Brain microvascular endothelial cell (primary cell): ENCODE data around the gene CALD1.

Experiments used
- DNase-seq: peaks from one replicate; pipeline ENCODE4 v3.0.0-alpha.2; 2020
- H3K27ac ChIP-seq: fragments of 250-450 bp; sonication (Bioruptor Pico); 2 replicates; pipeline ENCODE4 v1.5.1; 2020; ENCODE audit warnings: mild to moderate bottlenecking, moderate library complexity
- H3K27me3 ChIP-seq: fragments of 250-450 bp; sonication (Bioruptor Pico); replicated peaks from 2 replicates; pipeline ENCODE4 v1.5.1; 2020; ENCODE audit warnings: mild to moderate bottlenecking
- H3K36me3 ChIP-seq: fragments of 250-450 bp; sonication (Bioruptor Pico); replicated peaks from 2 replicates; pipeline ENCODE4 v1.5.1; 2020; ENCODE audit warnings: mild to moderate bottlenecking
- H3K4me3 ChIP-seq: 2 replicates; pipeline ENCODE4 v1.5.1; 2011; ENCODE audit warnings: low read depth, mild to moderate bottlenecking, control low read depth, low read length, moderate library complexity
- in situ Hi-C: cut with HindIII; loops from 2 replicates; pipeline ENCODE4 v1.10.0; 2017; ENCODE audit warnings: low sequenced_read_pairs, low pct_ligation_motif_present
- TF ChIP-seq, protein P1 (sequence below): IDR thresholded peaks from 2 replicates; pipeline ENCODE4 v1.5.1; 2011; ENCODE audit warnings: low read depth, mild to moderate bottlenecking, moderate library complexity, low read length, control low read depth, inconsistent platforms; ENCODE audit errors: missing control alignments

Gene CALD1

DNA sequence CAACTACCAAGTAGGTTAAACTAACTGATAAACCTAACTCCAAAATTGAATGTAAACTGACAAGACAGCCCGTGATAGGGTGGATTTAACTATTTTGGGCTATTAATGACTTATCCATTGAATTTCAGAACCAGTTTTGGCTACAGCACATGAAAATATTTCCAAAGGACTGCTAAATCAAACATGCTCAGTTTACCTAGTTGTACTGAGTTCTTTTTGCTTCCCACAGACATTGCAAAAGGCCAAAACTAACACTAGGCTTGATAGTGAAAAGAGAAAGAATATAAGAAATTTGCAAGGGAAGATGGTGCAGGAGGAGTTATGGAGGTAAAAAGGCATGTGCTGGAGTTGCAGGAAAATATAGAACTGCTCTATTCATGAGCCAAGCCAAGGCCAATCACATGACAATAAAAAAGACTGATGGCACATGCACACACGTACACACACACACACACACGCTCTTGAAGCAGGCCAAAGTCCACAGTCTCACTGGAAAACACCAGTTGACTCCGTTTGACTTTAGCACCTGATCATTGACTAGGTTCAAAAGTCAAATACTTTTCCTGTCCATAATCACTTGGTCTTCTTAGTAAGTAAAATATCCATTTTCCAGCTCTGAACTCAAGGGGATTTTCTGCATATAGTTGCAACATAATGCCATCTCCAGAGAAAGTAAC lies 130.9 kb downstream of the CALD1 start:
- TF ChIP-seq, protein P1, sequence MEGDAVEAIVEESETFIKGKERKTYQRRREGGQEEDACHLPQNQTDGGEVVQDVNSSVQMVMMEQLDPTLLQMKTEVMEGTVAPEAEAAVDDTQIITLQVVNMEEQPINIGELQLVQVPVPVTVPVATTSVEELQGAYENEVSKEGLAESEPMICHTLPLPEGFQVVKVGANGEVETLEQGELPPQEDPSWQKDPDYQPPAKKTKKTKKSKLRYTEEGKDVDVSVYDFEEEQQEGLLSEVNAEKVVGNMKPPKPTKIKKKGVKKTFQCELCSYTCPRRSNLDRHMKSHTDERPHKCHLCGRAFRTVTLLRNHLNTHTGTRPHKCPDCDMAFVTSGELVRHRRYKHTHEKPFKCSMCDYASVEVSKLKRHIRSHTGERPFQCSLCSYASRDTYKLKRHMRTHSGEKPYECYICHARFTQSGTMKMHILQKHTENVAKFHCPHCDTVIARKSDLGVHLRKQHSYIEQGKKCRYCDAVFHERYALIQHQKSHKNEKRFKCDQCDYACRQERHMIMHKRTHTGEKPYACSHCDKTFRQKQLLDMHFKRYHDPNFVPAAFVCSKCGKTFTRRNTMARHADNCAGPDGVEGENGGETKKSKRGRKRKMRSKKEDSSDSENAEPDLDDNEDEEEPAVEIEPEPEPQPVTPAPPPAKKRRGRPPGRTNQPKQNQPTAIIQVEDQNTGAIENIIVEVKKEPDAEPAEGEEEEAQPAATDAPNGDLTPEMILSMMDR = no peak
- H3K27me3 ChIP-seq = no peaks in the 10 kb centered on the region
- peaks cover 14% of the 10 kb centered on the region for H3K36me3 ChIP-seq
- in situ Hi-C loops = no loop called here
- no peak for DNase-seq
- no peak overlapping the region for H3K4me3 ChIP-seq
- H3K27ac ChIP-seq = no peak overlapping the region

DNA sequence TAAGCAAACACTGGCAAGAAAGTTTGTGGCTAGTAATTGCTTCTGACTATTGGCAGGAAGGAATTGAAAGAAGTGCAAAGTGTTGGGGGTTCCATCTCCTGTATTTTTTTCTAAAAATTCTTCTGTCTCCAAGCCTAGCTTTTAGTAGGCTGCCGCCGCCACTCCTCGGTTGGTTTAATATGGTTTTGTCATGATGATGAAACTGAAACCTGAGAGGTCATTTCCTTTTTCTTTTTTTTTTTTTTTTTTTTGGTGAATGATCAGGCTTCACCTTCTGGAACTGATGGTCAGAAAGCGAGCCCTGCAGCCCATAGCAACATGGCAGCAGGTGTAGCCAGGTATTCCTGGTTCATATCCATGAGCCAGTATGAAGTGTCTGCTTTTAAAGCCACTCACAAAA lies 131.5 kb downstream of the CALD1 start:
- no peak for DNase-seq
- no peaks in the 10 kb centered on the region for H3K27me3 ChIP-seq
- in situ Hi-C loops = no loop called here

DNA sequence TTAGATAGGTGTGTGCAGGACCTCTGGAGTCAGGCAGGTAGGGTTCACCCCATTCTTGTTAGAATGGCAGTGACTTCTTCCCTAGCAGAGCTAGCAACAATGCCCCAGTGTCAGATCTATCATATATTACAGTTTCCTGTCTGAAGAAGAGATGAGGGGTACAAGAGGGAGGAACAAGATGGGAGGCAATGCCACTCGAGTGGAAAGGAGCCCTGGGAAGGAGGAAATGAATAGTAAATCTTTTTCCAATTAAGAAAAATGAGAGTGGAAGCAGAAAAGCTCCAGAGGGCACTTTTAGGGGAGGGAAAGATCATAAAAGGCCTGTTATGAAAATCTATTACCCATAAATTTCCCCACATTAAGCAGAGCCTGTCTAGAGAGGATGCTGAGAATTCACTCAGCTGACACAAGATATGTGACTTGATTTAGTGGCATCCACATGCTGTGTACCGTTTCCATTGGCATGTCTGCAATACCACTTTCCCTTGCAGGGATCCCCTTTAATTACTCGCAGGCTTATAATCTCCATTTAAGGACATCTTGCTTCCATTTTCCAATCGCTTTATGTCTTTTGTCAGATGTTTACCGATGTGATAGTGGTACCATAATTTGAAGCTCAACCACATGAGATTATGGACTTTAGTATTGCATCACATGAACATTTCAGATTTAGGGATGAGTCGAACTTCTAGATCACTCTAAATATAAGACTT lies 136.9 kb downstream of the CALD1 start:
- in situ Hi-C loops = no loop called here

More for the DNA sequence above, 131.5 kb downstream of the CALD1 start:
- H3K27ac ChIP-seq = no peak overlapping the region
- TF ChIP-seq, protein P1 = no peak
- H3K36me3 ChIP-seq = peaks cover 19% of the 10 kb centered on the region
- H3K4me3 ChIP-seq = no peak overlapping the region

GRCh38 chr7:134919240-134919641 lies 139.8 kb downstream of the CALD1 start:
- no peak for DNase-seq
- Histone ChIP-seq H3K27ac (peak overlapping the region; percentile 30), H3K36me3 (peaks cover 15% of the 10 kb centered on the region), H3K4me3 (no peak overlapping the region), H3K27me3 (no peaks in the 10 kb centered on the region)
- TF ChIP-seq, protein P1 = no peak
- in situ Hi-C loops = no loop called here

More for the DNA sequence above, 136.9 kb downstream of the CALD1 start:
- peaks cover 24% of the 10 kb centered on the region for H3K36me3 ChIP-seq
- no peak overlapping the region for H3K27ac ChIP-seq
- TF ChIP-seq, protein P1 = no peak
- H3K4me3 ChIP-seq = no peak overlapping the region
- H3K27me3 ChIP-seq = no peaks in the 10 kb centered on the region
- no peak for DNase-seq

- DNase-seq = peak; percentile 43
- peaks cover 16% of the 10 kb centered on the region for H3K36me3 ChIP-seq
- no peaks in the 10 kb centered on the region for H3K27me3 ChIP-seq
- in situ Hi-C loops = no loop called here
- H3K4me3 ChIP-seq = no peak overlapping the region
- H3K27ac ChIP-seq = peak overlapping the region; percentile 14
- TF ChIP-seq, protein P1 = no peak
Observed at GRCh38 chr7:134920026-134920753, 140.8 kb downstream of the CALD1 start.
